H1 (cell line): ENCODE data around the gene PMEPA1.

ENCODE experiments used
- POU5F1 ChIP-seq: IDR thresholded peaks from 2 replicates; pipeline ENCODE4 v1.6.1; 2011; ENCODE audit warnings: low read depth, mild to moderate bottlenecking, low read length, moderate library complexity
- TF ChIP-seq, protein P1 (sequence below), 3 experiments: IDR thresholded peaks; 1 replicate in 2 of 3; 2 replicates in 1 of 3; pipeline versions ENCODE4 v1.5.1 to v1.6.1; 2011; ENCODE audit warnings: low read length in 3 of 3, mild to moderate bottlenecking in 3 of 3, inconsistent platforms in 2 of 3, low read depth in 1 of 3, moderate library complexity in 1 of 3; ENCODE audit not compliant: insufficient read depth in 1 of 3; ENCODE audit errors: control extremely low read depth in 1 of 3

DNA sequence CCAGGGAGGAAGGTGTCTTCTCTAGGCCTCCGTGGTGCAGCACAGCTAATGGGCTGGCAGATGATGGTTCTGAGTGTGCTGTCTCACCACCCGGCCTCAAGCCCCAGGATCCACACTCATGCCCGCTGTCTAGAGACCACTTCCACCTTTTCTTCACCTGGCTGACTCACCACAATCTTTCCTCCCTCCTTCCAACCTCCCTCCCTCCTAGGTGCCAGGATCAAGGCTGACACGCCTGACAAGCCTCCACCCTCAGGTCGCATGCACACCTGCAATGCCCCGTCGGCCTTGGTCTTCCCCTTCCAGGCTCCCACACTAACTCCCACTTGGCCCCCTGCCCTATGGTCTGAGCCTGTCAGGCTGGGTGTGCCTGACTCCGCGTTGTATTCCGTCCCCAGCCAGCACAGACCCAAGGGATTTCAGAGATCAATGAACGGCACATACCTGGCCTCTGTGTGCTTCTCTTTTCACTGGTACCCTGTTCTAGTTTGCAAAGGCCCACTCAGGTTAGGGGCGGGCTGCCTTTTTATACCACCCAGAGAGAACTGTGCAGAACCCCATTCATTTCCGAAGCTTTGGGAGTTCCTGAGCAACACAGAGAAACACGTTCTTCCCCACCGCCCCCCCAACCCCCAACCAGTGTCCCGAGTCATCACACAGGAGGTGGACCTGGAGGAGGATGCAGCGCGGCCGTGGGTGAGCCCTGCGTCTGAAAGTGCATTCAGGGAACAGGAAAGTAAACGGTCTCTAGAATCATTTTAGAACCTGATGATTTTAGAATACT, 39.3 kb downstream of the PMEPA1 start:
- TF ChIP-seq, protein P1, sequence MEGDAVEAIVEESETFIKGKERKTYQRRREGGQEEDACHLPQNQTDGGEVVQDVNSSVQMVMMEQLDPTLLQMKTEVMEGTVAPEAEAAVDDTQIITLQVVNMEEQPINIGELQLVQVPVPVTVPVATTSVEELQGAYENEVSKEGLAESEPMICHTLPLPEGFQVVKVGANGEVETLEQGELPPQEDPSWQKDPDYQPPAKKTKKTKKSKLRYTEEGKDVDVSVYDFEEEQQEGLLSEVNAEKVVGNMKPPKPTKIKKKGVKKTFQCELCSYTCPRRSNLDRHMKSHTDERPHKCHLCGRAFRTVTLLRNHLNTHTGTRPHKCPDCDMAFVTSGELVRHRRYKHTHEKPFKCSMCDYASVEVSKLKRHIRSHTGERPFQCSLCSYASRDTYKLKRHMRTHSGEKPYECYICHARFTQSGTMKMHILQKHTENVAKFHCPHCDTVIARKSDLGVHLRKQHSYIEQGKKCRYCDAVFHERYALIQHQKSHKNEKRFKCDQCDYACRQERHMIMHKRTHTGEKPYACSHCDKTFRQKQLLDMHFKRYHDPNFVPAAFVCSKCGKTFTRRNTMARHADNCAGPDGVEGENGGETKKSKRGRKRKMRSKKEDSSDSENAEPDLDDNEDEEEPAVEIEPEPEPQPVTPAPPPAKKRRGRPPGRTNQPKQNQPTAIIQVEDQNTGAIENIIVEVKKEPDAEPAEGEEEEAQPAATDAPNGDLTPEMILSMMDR (IDR thresholded peaks at IDR 0.05; ENCODE audit: control extremely low read depth in 1 of 3, insufficient read depth in 1 of 3, low read depth in 1 of 3, low read length in 3 of 3) = no peak
- no peak for TF ChIP-seq POU5F1
